ENCODE measurements around the gene PRSS35.

Gene PRSS35

GRCh38 chr6:83509441-83509840 is 2.9 kb upstream of the PRSS35 start:
- Histone ChIP-seq H3K36me3 (replicated peaks) (no peaks in the 10 kb centered on the region), H3K27me3 (replicated peaks) (no peaks in the 10 kb centered on the region), H3K27ac (no peak overlapping the region), H3K4me3 (ENCODE audit: low read depth, low read length) (no peak overlapping the region)
- no peak for DNase-seq
- in situ Hi-C loops (cut with HindIII; ENCODE audit: low pct_ligation_motif_present, low sequenced_read_pairs) = loop anchor here (25.0 kb wide), 2 partner anchors 297 to 422 kb away; no protein-coding TSS in a partner anchor
- TF ChIP-seq, protein P1, sequence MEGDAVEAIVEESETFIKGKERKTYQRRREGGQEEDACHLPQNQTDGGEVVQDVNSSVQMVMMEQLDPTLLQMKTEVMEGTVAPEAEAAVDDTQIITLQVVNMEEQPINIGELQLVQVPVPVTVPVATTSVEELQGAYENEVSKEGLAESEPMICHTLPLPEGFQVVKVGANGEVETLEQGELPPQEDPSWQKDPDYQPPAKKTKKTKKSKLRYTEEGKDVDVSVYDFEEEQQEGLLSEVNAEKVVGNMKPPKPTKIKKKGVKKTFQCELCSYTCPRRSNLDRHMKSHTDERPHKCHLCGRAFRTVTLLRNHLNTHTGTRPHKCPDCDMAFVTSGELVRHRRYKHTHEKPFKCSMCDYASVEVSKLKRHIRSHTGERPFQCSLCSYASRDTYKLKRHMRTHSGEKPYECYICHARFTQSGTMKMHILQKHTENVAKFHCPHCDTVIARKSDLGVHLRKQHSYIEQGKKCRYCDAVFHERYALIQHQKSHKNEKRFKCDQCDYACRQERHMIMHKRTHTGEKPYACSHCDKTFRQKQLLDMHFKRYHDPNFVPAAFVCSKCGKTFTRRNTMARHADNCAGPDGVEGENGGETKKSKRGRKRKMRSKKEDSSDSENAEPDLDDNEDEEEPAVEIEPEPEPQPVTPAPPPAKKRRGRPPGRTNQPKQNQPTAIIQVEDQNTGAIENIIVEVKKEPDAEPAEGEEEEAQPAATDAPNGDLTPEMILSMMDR (IDR thresholded peaks at IDR 0.05; ENCODE audit: low read depth, low read length, missing control alignments) = no peak

GRCh38 chr6:83510791-83511190 is 1.5 kb upstream of the PRSS35 start:
- Histone ChIP-seq H3K36me3 (replicated peaks) (no peaks in the 10 kb centered on the region), H3K27me3 (replicated peaks) (no peaks in the 10 kb centered on the region), H3K27ac (no peak overlapping the region), H3K4me3 (ENCODE audit: low read depth, low read length) (no peak overlapping the region)
- in situ Hi-C loops (cut with HindIII; ENCODE audit: low pct_ligation_motif_present, low sequenced_read_pairs) = loop anchor here (25.0 kb wide), 2 partner anchors 298 to 423 kb away; no protein-coding TSS in a partner anchor
- DNase-seq = no peak
- TF ChIP-seq, protein P1 (IDR thresholded peaks at IDR 0.05; ENCODE audit: low read depth, low read length, missing control alignments) = no peak

- TF ChIP-seq, protein P1 (IDR thresholded peaks at IDR 0.05; ENCODE audit: low read depth, low read length, missing control alignments) = no peak
Observed at GRCh38 chr6:83511266-83511665, 1.1 kb upstream of the PRSS35 start.

GRCh38 chr6:83514466-83514865 is 2.1 kb downstream of the PRSS35 start:
- TF ChIP-seq, protein P1 (IDR thresholded peaks at IDR 0.05; ENCODE audit: low read depth, low read length, missing control alignments) = no peak

More at GRCh38 chr6:83511266-83511665, 1.1 kb upstream of the PRSS35 start:
- Histone ChIP-seq H3K4me3 (ENCODE audit: low read depth, low read length) (no peak overlapping the region), H3K27me3 (replicated peaks) (no peaks in the 10 kb centered on the region), H3K27ac (no peak overlapping the region), H3K36me3 (replicated peaks) (no peaks in the 10 kb centered on the region)
- in situ Hi-C loops (cut with HindIII; ENCODE audit: low pct_ligation_motif_present, low sequenced_read_pairs) = loop anchor here (25.0 kb wide), 2 partner anchors 299 to 424 kb away; no protein-coding TSS in a partner anchor
- no peak for DNase-seq

DNA sequence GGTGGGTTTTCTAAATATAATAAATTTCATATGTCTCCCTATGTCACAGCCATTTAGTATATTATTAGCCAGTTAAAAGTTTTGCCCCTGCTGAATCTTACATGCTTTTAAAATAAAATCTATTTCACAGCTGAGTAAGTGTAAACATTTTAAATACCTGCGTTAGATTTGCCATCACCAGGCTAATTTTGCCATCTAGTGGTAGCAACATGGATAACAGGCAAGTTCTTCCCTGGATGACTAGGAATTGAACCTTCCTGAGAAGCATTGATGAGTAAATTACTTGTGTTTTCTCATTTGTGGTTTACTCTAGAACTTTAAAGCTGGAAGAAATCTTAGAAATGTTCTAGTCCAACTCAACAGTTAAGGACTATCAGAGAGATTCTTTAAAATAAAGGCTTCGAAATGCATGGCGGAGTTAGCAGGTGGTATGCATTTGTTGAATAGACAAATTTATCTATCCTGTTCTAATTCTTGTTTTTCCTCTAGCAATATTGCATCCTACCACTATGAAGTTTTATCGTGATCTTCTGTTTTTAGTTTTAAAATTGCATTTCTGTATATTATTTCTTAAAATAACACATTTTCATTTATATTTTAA is 2.6 kb downstream of the PRSS35 start:
- no peak overlapping the region for H3K4me3 ChIP-seq (ENCODE audit: low read depth, low read length)
- no peak overlapping the region for H3K27ac ChIP-seq
- no peaks in the 10 kb centered on the region for H3K27me3 ChIP-seq (replicated peaks)
- no peaks in the 10 kb centered on the region for H3K36me3 ChIP-seq (replicated peaks)
- in situ Hi-C loops (cut with HindIII; ENCODE audit: low pct_ligation_motif_present, low sequenced_read_pairs) = loop anchor here (25.0 kb wide), 2 partner anchors 303 to 428 kb away; no protein-coding TSS in a partner anchor
- DNase-seq = peak; percentile 59
- TF ChIP-seq, protein P1 (IDR thresholded peaks at IDR 0.05; ENCODE audit: low read depth, low read length, missing control alignments) = peak; percentile 76

More at GRCh38 chr6:83514466-83514865, 2.1 kb downstream of the PRSS35 start:
- in situ Hi-C loops (cut with HindIII; ENCODE audit: low pct_ligation_motif_present, low sequenced_read_pairs) = loop anchor here (25.0 kb wide), 2 partner anchors 302 to 427 kb away; no protein-coding TSS in a partner anchor
- H3K27me3 ChIP-seq (replicated peaks) = no peaks in the 10 kb centered on the region
- no peak overlapping the region for H3K4me3 ChIP-seq (ENCODE audit: low read depth, low read length)
- no peak for DNase-seq
- H3K36me3 ChIP-seq (replicated peaks) = no peaks in the 10 kb centered on the region
- H3K27ac ChIP-seq = no peak overlapping the region

Measured in brain microvascular endothelial cell (primary cell).